Lung (tissue), 12 donors: ENCODE data around the gene TMEM51. TPM values are rescaled to one million over a fixed set of nuclear protein-coding genes. Genes with fewer than 3 reads are reported as not detected.

Experiments used
- ATAC-seq: fragments of 200-7000 bp; cut with Tn5 transposase; one replicate; pipeline ENCODE4 v1.9.1; 2020; ENCODE audit warnings: moderate number of reproducible peaks; ENCODE audit not compliant: insufficient read depth, low FRiP score
- DNase-seq, 3 donors: peaks; one replicate each; pipeline ENCODE4 v3.0.0-alpha.2; 2013 to 2017
- H3K27ac ChIP-seq, 2 donors: one replicate each; pipeline ENCODE4 v1.5.1; 2013; ENCODE audit warnings: mild to moderate bottlenecking in 2 of 2, moderate library complexity in 2 of 2, control low read depth in 1 of 2, inconsistent platforms in 1 of 2, low read depth in 1 of 2, low read length in 1 of 2
- H3K27me3 ChIP-seq, 3 donors: one replicate each; pipeline ENCODE4 v1.5.1; 2013; ENCODE audit warnings: low read length in 2 of 3; ENCODE audit not compliant: control insufficient read depth in 3 of 3, insufficient read depth in 3 of 3
- H3K36me3 ChIP-seq, 4 donors: one replicate each; pipeline ENCODE4 v1.5.1; 2013; ENCODE audit warnings: low read length in 4 of 4, mild to moderate bottlenecking in 1 of 4, moderate library complexity in 1 of 4; ENCODE audit not compliant: control insufficient read depth in 4 of 4, insufficient read depth in 4 of 4
- H3K4me1 ChIP-seq, 5 donors: one replicate each; pipeline ENCODE4 v1.5.1; 2013; ENCODE audit warnings: low read length in 5 of 5, mild to moderate bottlenecking in 2 of 5, moderate library complexity in 1 of 5; ENCODE audit not compliant: control insufficient read depth in 5 of 5, insufficient read depth in 5 of 5
- H3K4me3 ChIP-seq: one replicate; pipeline ENCODE4 v1.5.1; 2013; ENCODE audit warnings: mild to moderate bottlenecking, control low read depth, moderate library complexity
- H3K9ac ChIP-seq, 2 donors: one replicate each; pipeline ENCODE4 v1.5.1; 2013; ENCODE audit warnings: low read length in 2 of 2, control low read depth in 1 of 2; ENCODE audit not compliant: insufficient read depth in 1 of 2
- H3K9me3 ChIP-seq, 4 donors: one replicate each; pipeline ENCODE4 v1.5.1; 2013; ENCODE audit warnings: low read length in 3 of 4, mild to moderate bottlenecking in 1 of 4, moderate library complexity in 1 of 4; ENCODE audit not compliant: control insufficient read depth in 4 of 4, insufficient read depth in 3 of 4
- CTCF ChIP-seq: IDR thresholded peaks from 2 replicates; pipeline ENCODE4 v1.5.1; 2012; ENCODE audit warnings: mild to moderate bottlenecking; ENCODE audit errors: control extremely low read depth, extremely low read depth
- WGBS, 2 donors: extraction: QIAGEN DNeasy Blood & Tissue Kit; methylation state at CpG; one replicate each; pipeline ENCODE4 v1.1.7; 2013; 5-methylcytosine and 5-hydroxymethylcytosine counted together
- polyA plus RNA-seq, 2 donors: library from polyadenylated mRNA; stranded (reverse); fragments of 200-250 nt; gene quantifications; one replicate each; pipeline ENCODE4 v1.2.1, GENCODE V29; 2013
- total RNA-seq, 2 donors: library from RNA; depleted of rRNA in 1 of 2; stranded (reverse); fragments of >200 nt in 1 of 2; gene quantifications; one replicate each; pipeline ENCODE4 v1.2.1, GENCODE V29; 2014 to 2021
- donor health status: control.
- donor health status: control.
- donor health status: Bipolar disorder and iron deficiency.
- donor health status: healthy.
- donor health status: DM: yes; HTN: yes; CAD: no.

TMEM51 gene
- total and polyA plus RNA-seq, 4 donors = 7.7 to 17.8 (median 12.2) TPM

GRCh38 chr1:15248216-15248615 is 94.7 kb downstream of the TMEM51 start:
- Histone ChIP-seq H3K4me3 (no peak overlapping the region), H3K9ac (no peak overlapping the region), H3K27ac (no peak overlapping the region), H3K36me3 (no peaks in the 10 kb centered on the region), H3K9me3 (no peaks in the 10 kb centered on the region), H3K4me1 (peaks cover 0 to 28% (median 6%) of the 10 kb centered on the region in 5 donors), H3K27me3 (peaks cover 0 to 2% (median 0%) of the 10 kb centered on the region in 3 donors)
- DNase-seq (no peak), ATAC-seq (no peak)
- TF ChIP-seq CTCF = no peak
- 91 to 92% methylated on average over 4 of the region's 4 CpGs for WGBS, 2 donors

- ATAC-seq (no peak), DNase-seq (no peak)
- Histone ChIP-seq H3K9ac (peak overlapping the region in 1 of 2 donors; percentile 9), H3K4me3 (no peak overlapping the region), H3K27ac (no peak overlapping the region), H3K27me3 (peaks cover 0 to 2% (median 0%) of the 10 kb centered on the region in 3 donors), H3K9me3 (no peaks in the 10 kb centered on the region), H3K4me1 (peaks cover 0 to 19% (median 6%) of the 10 kb centered on the region in 5 donors), H3K36me3 (no peaks in the 10 kb centered on the region)
- no peak for TF ChIP-seq CTCF
- WGBS, 2 donors = 16 to 32% methylated on average over 5 of the region's 5 CpGs
Measured at GRCh38 chr1:15249081-15249480, 95.5 kb downstream of the TMEM51 start.

- ATAC-seq (no peak), DNase-seq (no peak)
- Histone ChIP-seq H3K9me3 (no peaks in the 10 kb centered on the region), H3K9ac (no peak overlapping the region), H3K4me3 (no peak overlapping the region), H3K36me3 (no peaks in the 10 kb centered on the region), H3K27ac (no peak overlapping the region), H3K27me3 (peaks cover 0 to 2% (median 0%) of the 10 kb centered on the region in 3 donors), H3K4me1 (peaks cover 0 to 6% (median 4%) of the 10 kb centered on the region in 5 donors)
- TF ChIP-seq CTCF = no peak
- 86% methylated on average over 14 of the region's 14 CpGs for WGBS, 2 donors
Measured at GRCh38 chr1:15251857-15252835, 98.6 kb downstream of the TMEM51 start.
